Activated CD4-positive, alpha-beta T cell treated with anti-CD3 and anti-CD28 coated beads for 1 hour (primary cell): ENCODE data around the gene PPP2R3B.
A peak's percentile ranks its signal among the peaks of the same experiment; 100 is the strongest.
"Not testable (repeated sequence)": the region's sequence is repeated elsewhere in the genome, so short reads cannot be mapped to it uniquely, and the experiment has no call there.

Source experiments
- DNase-seq: peaks from one replicate; pipeline ENCODE4 v3.0.0-alpha.2; 2020

The PPP2R3B gene

GRCh38 chrX:336227-336626 lies 50.5 kb downstream of the PPP2R3B start:
- no peak for DNase-seq

- DNase-seq, result no peak
These were observed 51.0 kb downstream of the PPP2R3B start for GRCh38 chrX:335758-336155.

- DNase-seq, result no peak
These were observed 51.5 kb downstream of the PPP2R3B start for GRCh38 chrX:334971-335757.

- DNase-seq, result no peak
These were observed 52.3 kb downstream of the PPP2R3B start for GRCh38 chrX:334331-334891.

- no peak for DNase-seq
These were observed 52.9 kb downstream of the PPP2R3B start for GRCh38 chrX:333611-334311.

GRCh38 chrX:332916-333610 lies 53.6 kb downstream of the PPP2R3B start:
- no peak for DNase-seq

- no peak for DNase-seq
These were observed 54.2 kb downstream of the PPP2R3B start for GRCh38 chrX:332496-332860.

GRCh38 chrX:331825-332495 lies 54.7 kb downstream of the PPP2R3B start:
- no peak for DNase-seq

GRCh38 chrX:331151-331824 lies 55.4 kb downstream of the PPP2R3B start:
- no peak for DNase-seq

GRCh38 chrX:330726-331150 lies 56.0 kb downstream of the PPP2R3B start:
- DNase-seq, result no peak

- not testable (repeated sequence) for DNase-seq
These were observed 56.5 kb downstream of the PPP2R3B start for GRCh38 chrX:330141-330725.

GRCh38 chrX:329291-329910 lies 57.3 kb downstream of the PPP2R3B start:
- DNase-seq, result no peak

- DNase-seq, result no peak
These were observed 59.0 kb downstream of the PPP2R3B start for GRCh38 chrX:327660-328126.

GRCh38 chrX:324664-325063 lies 62.0 kb downstream of the PPP2R3B start:
- DNase-seq, result not testable (repeated sequence)

GRCh38 chrX:323721-324628 lies 62.7 kb downstream of the PPP2R3B start:
- DNase-seq, result no peak

- no peak for DNase-seq
These were observed 66.5 kb downstream of the PPP2R3B start for GRCh38 chrX:320126-320783.

GRCh38 chrX:319579-320125 lies 67.1 kb downstream of the PPP2R3B start:
- DNase-seq, result no peak

- peak; percentile 99 for DNase-seq
These were observed 67.7 kb downstream of the PPP2R3B start, which contains the start of gene GTPBP6 for GRCh38 chrX:318739-319578. Gene GTPBP6, minus strand, starts transcription at chrX:318796. Its CDS starts 9 bp downstream, at chrX:318787.
